GM12878 (cell line): ENCODE results near the gene CHMP4B. TPM values are rescaled to one million over a fixed set of nuclear protein-coding genes. Genes with fewer than 3 reads are reported as not detected.

Source experiments
- ATAC-seq: fragments of 200-7000 bp; cut with Tn5 transposase; 3 replicates; pipeline ENCODE4 v1.9.1; 2020; ENCODE audit warnings: mild to moderate bottlenecking, moderate library complexity
- BruUV-seq: library from RNA; stranded (reverse); fragments of 400-500 nt; replicated peaks from 2 replicates; lab custom pipeline; 2021; lab: Mats Ljungman, UMichigan
- CTCF ChIA-PET: fragments of 300-600 bp; sonication (Branson Sonifier 250); formaldehyde crosslinking; extraction: SDS; loops from one replicate; lab custom pipeline; 2021; ENCODE audit warnings: inconsistent platforms; lab: Yijun Ruan, JAX
- POLR2A ChIA-PET: fragments of 350-600 bp; formaldehyde crosslinking; extraction: SDS; loops from one replicate; lab custom pipeline; 2021; ENCODE audit warnings: inconsistent platforms; lab: Charles Lee
- RAD21 ChIA-PET: fragments of 300-600 bp; sonication (Branson Sonifier 250); formaldehyde crosslinking; loops from one replicate; lab custom pipeline; 2023; ENCODE audit warnings: antibody characterized with exemption; ENCODE audit not compliant: unreplicated experiment; lab: Charles Lee
- SMC1A ChIA-PET: fragments of 300-600 bp; sonication (Branson Sonifier 250); formaldehyde crosslinking; loops from one replicate; lab custom pipeline; 2023; ENCODE audit not compliant: unreplicated experiment, uncharacterized antibody; lab: Charles Lee
- DNase-seq: peaks from one replicate; pipeline ENCODE4 v3.0.0-alpha.2; 2011; ENCODE audit warnings: low read depth, low spot score
- FAIRE-seq: peaks from 3 replicates; lab custom pipeline; 2011; peaks lifted over from hg19 to GRCh38; lab: Jason Lieb, UNC
- H2AFZ ChIP-seq: 2 replicates; pipeline ENCODE4 v1.6.0; 2011; ENCODE audit warnings: low read depth, low read length, control low read depth; ENCODE audit not compliant: control insufficient read depth
- H3K27ac ChIP-seq: 2 replicates; pipeline ENCODE4 v1.5.1; 2011; ENCODE audit warnings: control low read depth; ENCODE audit not compliant: control insufficient read depth, insufficient read depth
- H3K27me3 ChIP-seq, 2 experiments: replicated peaks in 1 of 2; 2 replicates each; pipeline versions ENCODE4 v1.6.0 to v1.6.1; 2011; ENCODE audit warnings: low read length in 1 of 2; ENCODE audit not compliant: control insufficient read depth in 2 of 2, insufficient read depth in 2 of 2
- H3K36me3 ChIP-seq, 2 experiments: 2 replicates each; pipeline ENCODE4 v1.5.1; 2011; ENCODE audit warnings: low read length in 1 of 2; ENCODE audit not compliant: control insufficient read depth in 2 of 2, insufficient read depth in 2 of 2
- H3K4me1 ChIP-seq: 2 replicates; pipeline ENCODE4 v1.6.1; 2011; ENCODE audit warnings: mild to moderate bottlenecking, low read length, moderate library complexity, mixed read lengths; ENCODE audit not compliant: control insufficient read depth, insufficient read depth
- H3K4me2 ChIP-seq: 2 replicates; pipeline ENCODE4 v1.6.0; 2011; ENCODE audit warnings: control low read depth; ENCODE audit not compliant: control insufficient read depth, insufficient read depth
- H3K4me3 ChIP-seq: fragments of 200-600 bp; sonication (generic); 2 replicates; pipeline ENCODE4 v1.5.1; 2016
- H3K79me2 ChIP-seq: 2 replicates; pipeline ENCODE4 v1.6.0; 2011; ENCODE audit warnings: low read length; ENCODE audit not compliant: control insufficient read depth, insufficient read depth
- H3K9ac ChIP-seq: 2 replicates; pipeline ENCODE4 v1.8.0; 2011; ENCODE audit warnings: low read length, control low read depth, mixed read lengths; ENCODE audit not compliant: control insufficient read depth, insufficient read depth
- H3K9me3 ChIP-seq: replicated peaks from 3 replicates; pipeline ENCODE4 v1.5.1; 2011; ENCODE audit warnings: mild to moderate bottlenecking, low read length; ENCODE audit not compliant: control insufficient read depth, insufficient read depth
- H4K20me1 ChIP-seq: 2 replicates; pipeline ENCODE4 v1.6.0; 2011; ENCODE audit not compliant: control insufficient read depth, insufficient read depth
- FOS ChIP-seq: IDR thresholded peaks from 3 replicates; pipeline ENCODE4 v1.6.1; 2011; ENCODE audit warnings: borderline replicate concordance; ENCODE audit not compliant: insufficient read length; ENCODE audit errors: extremely low read depth
- MTA3 ChIP-seq: IDR thresholded peaks from 2 replicates; pipeline ENCODE4 v1.6.1; 2012; ENCODE audit warnings: low read length, inconsistent platforms, borderline replicate concordance
- NFIC ChIP-seq: IDR thresholded peaks from 2 replicates; pipeline ENCODE4 v1.6.1; 2012; ENCODE audit warnings: low read depth, mild to moderate bottlenecking, inconsistent platforms, low read length, moderate library complexity
- PAX5 ChIP-seq: IDR thresholded peaks from 2 replicates; pipeline ENCODE4 v1.6.1; 2011; ENCODE audit warnings: low read depth, low read length, borderline replicate concordance
- PKNOX1 ChIP-seq: fragments of 450-650 bp; IDR thresholded peaks from 2 replicates; pipeline ENCODE4 v1.6.1; 2016; ENCODE audit warnings: mild to moderate bottlenecking
- SKIL ChIP-seq: fragments of 450-650 bp; IDR thresholded peaks from 2 replicates; pipeline ENCODE4 v1.6.1; 2017; ENCODE audit warnings: mild to moderate bottlenecking, low read depth, inconsistent platforms; ENCODE audit not compliant: poor library complexity, severe bottlenecking
- SREBF1 ChIP-seq: IDR thresholded peaks from 2 replicates; pipeline ENCODE4 v1.6.1; 2012; ENCODE audit warnings: mild to moderate bottlenecking, low read length
- ZNF24 ChIP-seq: fragments of 450-650 bp; IDR thresholded peaks from 2 replicates; pipeline ENCODE4 v1.6.1; 2017; ENCODE audit warnings: antibody characterized with exemption, mild to moderate bottlenecking
- ZZZ3 ChIP-seq: IDR thresholded peaks from 2 replicates; pipeline ENCODE4 v1.6.1; 2011; ENCODE audit warnings: low read depth; ENCODE audit not compliant: control insufficient read depth, insufficient read length
- WGBS: methylation state at CpG from one replicate; pipeline ENCODE4 v1.1.6; 2016; ENCODE audit warnings: low lambda C conversion rate; ENCODE audit not compliant: insufficient replicate concordance, insufficient coverage; ENCODE audit errors: missing lambda C conversion rate; 5-methylcytosine and 5-hydroxymethylcytosine counted together
- in situ Hi-C: fragments of 300-500 bp; cut with MboI; formaldehyde crosslinking; loops from 9 replicates; pipeline ENCODE4 v1.14.3; 2018; ENCODE audit warnings: mixed read lengths
- intact Hi-C: fragments of 100-400 bp; cut with micrococcal nuclease; formaldehyde crosslinking; loops from one replicate; pipeline ENCODE4 v1.14.2; 2022; ENCODE audit not compliant: unreplicated experiment
- polyA plus RNA-seq, 11 experiments: library from polyadenylated mRNA; depleted of rRNA in 4 of 11; unstranded in 6 of 11; stranded (reverse) in 5 of 11; fragments of >200 nt; fragmentation: Nextera tagmentation in 4 of 11; fragmentation: Illumina TruSeq in 1 of 11; extraction: Ambion mirVana in 4 of 11; extraction: Trizol in 1 of 11; gene quantifications; 1 replicate in 1 of 11; 2 replicates in 10 of 11; pipeline versions ENCODE4 v1.2.1 to v1.2.3, GENCODE V29; 2011 to 2016; ENCODE audit warnings: inconsistent platforms in 2 of 11, missing spikeins in 2 of 11, low read depth in 1 of 11
- total RNA-seq, 4 experiments: library from RNA; depleted of rRNA in 3 of 4; stranded (reverse); fragments of >200 nt in 3 of 4; fragmentation: Illumina TruSeq in 1 of 4; extraction: Trizol in 1 of 4; gene quantifications; 2 replicates each; pipeline versions ENCODE4 v1.2.1 to v1.2.3, GENCODE V29; 2013 to 2021

The CHMP4B gene
- total and polyA plus RNA-seq, 10 of the 15 experiments (the other 5 are each of a cell fraction or from before 2014, with no cell fraction given), result 4.2 to 118 (median 49.6) TPM

GRCh38 chr20:33871362-33871761 is 60.2 kb downstream of the CHMP4B start (continued):
- TF ChIP-seq SKIL, result no peak
- no peak for TF ChIP-seq SREBF1
- no peak for TF ChIP-seq ZNF24
- no peak for TF ChIP-seq ZZZ3

GRCh38 chr20:33874129-33874528 is 63.0 kb downstream of the CHMP4B start:
- BruUV-seq, result no TSS peak
- no peak overlapping the region for H2AFZ ChIP-seq
- TF ChIP-seq MTA3, result no peak
- no peak for TF ChIP-seq NFIC
- no peak for TF ChIP-seq FOS
- TF ChIP-seq PKNOX1, result no peak
- no peak for TF ChIP-seq PAX5
- intact Hi-C loops, result no loop called here
- H3K9me3 ChIP-seq, result peaks cover 3% of the 10 kb centered on the region; the same call in 2 of the 3 replicates
- no peak for FAIRE-seq
- no peaks in the 10 kb centered on the region for H3K79me2 ChIP-seq
- no peaks in the 10 kb centered on the region for H3K27me3 ChIP-seq
- no peak for DNase-seq
- no peak overlapping the region for H3K9ac ChIP-seq
- H3K4me3 ChIP-seq, result no peak overlapping the region
- no peaks in the 10 kb centered on the region for H3K36me3 ChIP-seq
- H3K4me2 ChIP-seq, result no peak overlapping the region
- in situ Hi-C loops, result no loop called here
- POLR2A ChIA-PET, result interaction anchor here (0.5 kb wide), 1 partner anchor 80 kb away, joined by 5 read pairs; no protein-coding TSS in a partner anchor
- H4K20me1 ChIP-seq, result no peaks in the 10 kb centered on the region
- WGBS, result 65% methylated on average over 7 of the region's 7 CpGs
- SMC1A ChIA-PET, result no interaction called here
- H3K27ac ChIP-seq, result no peak overlapping the region
- ATAC-seq, result no peak
- peaks cover 21% of the 10 kb centered on the region for H3K4me1 ChIP-seq
- RAD21 ChIA-PET, result no interaction called here
- CTCF ChIA-PET, result interaction anchor here (0.8 to 2.6 kb wide), 3 partner anchors 9 to 20 kb away, joined by 3 to 7 read pairs (median 3); no protein-coding TSS in a partner anchor
